G401 (cell line): Measurements from ENCODE around the gene ULK1. TPM values are rescaled to one million over a fixed set of nuclear protein-coding genes. Genes with fewer than 3 reads are reported as not detected.
"Not testable (repeated sequence)": the region's sequence is repeated elsewhere in the genome, so short reads cannot be mapped to it uniquely, and the experiment has no call there.

Experiments
- DNase-seq: peaks from one replicate; pipeline ENCODE4 v3.0.0-alpha.2; 2015; ENCODE audit warnings: low spot score
- in situ Hi-C: cut with HindIII; loops from 2 replicates; pipeline ENCODE4 v1.10.0; 2016; ENCODE audit warnings: low sequenced_read_pairs, mixed read lengths
- total RNA-seq: library from RNA; depleted of rRNA; stranded (reverse); fragments of >200 nt; shearing (Covaris generic); gene quantifications from 2 replicates; pipeline ENCODE4 v1.2.3, GENCODE V29; 2014

Gene ULK1
- total RNA-seq, 1 experiment from 2014 or later: 11.1 TPM

DNA sequence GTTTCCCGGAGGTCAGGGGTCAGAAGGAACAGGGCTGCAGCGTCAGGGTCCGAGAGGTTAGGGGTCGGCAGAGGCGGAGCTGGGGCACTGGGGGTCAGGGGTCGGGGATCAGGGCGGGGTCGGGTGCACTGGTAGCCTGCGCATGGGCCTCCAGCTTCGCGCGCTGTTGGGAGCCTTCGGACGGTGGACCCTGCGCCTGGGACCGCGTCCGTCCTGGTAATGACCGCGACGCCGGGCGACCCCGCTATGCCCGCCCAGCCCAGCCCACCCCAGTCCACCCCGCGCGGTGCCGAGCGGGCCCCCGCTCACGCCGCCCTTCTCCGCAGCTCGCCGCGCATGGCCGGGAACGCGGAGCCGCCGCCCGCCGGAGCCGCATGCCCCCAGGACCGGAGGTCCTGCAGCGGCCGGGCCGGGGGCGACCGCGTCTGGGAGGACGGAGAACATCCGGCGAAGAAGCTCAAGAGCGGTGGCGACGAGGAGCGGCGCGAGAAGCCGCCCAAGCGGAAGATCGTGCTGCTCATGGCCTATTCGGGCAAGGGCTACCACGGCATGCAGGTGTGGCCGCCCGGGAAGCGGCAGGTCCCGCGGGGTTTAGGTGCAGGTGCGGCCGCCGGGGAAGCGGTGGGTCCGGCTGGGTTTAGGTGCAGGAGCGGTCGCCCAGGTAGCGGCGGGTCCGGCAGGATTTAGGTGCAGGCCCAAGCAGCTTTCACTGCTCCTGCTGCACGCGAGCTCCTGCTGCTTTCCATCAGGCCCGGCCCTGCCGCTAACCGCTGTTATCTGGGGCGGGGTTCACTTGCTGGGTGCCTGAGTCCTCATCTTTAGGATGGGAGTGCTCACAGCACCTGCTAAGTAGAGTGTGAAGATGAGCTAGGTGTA lies 35.4 kb downstream of the ULK1 start:
- in situ Hi-C loops: no loop called here
- DNase-seq: no peak

DNA sequence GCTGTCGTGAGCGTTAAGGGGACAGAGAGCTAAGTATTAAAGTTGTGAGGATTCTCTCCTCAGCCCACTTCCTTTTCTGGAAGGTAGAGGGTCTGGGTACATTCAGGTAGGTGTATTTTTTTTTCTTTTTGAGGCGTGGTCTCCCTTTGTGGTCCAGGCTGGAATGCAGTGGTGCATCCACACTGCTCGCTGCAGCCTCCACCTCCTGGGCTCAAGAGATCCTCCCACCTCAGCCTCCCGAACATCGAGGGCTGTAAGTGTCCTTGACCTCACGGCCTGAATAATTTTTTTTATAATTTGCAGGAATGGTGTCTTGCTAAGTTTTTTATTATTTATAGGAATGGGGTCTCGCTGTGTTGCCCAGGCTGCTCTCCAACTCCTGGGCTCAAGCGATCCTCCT lies 36.1 kb downstream of the ULK1 start:
- in situ Hi-C loops: no loop called here
- no peak for DNase-seq

- in situ Hi-C loops: no loop called here
- no peak for DNase-seq
Observed at GRCh38 chr12:131933387-131933786, 39.0 kb downstream of the ULK1 start.

DNA sequence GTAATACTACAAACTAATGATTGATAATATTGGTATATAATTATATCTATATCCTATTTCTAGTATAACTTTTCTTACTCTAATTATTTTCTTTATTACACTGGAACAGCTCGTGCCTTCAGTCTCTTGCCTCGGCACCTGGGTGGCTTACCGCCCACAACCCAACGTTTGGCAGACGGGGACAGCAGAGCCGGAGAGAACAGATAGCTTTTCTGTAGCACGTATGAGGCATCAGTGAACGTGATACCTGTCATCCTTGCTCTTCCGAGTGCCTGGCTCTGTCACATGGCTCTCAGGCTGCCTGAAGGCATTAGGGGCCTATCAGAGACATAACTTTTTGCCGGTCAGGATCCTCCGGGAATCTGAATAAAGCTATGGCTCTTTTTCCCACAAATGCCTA lies 40.1 kb downstream of the ULK1 start:
- in situ Hi-C loops: no loop called here
- no peak for DNase-seq

DNA sequence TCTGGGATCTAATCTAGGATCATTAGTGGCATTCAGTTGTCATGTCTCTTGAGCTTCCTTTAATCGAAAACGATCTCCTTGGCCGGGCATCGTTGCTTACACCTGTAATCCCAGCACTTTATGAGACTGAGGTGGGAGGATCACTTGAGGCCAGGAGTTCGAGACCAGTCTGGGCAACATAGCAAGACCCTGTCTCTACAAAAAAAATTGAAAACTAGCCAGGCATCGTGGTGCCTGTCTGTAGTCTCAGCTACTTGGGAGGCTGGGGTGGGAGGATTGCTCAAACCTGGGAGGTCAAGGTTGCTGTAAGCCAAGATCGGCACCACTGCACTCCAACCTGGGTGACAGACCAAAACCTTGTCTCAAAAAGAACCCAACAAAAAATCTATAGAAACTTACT lies 43.7 kb downstream of the ULK1 start:
- in situ Hi-C loops: no loop called here
- no peak for DNase-seq

DNA sequence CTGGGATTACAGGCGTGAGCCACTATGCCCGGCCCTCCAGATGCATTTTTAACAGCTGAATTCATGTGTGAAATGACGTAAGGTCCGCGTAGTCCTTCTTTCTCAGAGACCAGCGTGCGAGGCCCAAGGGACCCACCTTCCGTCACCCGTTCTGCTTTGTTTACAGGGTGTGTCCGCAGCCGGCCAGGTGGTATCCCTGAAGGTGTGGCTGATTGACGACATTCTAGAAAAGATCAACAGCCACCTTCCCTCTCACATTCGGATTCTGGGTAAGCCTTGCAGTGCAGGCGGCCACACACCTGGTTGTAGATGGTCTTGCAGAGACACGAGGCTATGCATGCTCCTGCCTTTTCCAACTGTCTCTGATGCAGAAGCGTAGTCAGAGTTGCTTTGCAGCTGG lies 44.6 kb downstream of the ULK1 start:
- DNase-seq: no peak
- in situ Hi-C loops: no loop called here

GRCh38 chr12:131940141-131940547 lies 45.7 kb downstream of the ULK1 start:
- no peak for DNase-seq
- in situ Hi-C loops: no loop called here

DNA sequence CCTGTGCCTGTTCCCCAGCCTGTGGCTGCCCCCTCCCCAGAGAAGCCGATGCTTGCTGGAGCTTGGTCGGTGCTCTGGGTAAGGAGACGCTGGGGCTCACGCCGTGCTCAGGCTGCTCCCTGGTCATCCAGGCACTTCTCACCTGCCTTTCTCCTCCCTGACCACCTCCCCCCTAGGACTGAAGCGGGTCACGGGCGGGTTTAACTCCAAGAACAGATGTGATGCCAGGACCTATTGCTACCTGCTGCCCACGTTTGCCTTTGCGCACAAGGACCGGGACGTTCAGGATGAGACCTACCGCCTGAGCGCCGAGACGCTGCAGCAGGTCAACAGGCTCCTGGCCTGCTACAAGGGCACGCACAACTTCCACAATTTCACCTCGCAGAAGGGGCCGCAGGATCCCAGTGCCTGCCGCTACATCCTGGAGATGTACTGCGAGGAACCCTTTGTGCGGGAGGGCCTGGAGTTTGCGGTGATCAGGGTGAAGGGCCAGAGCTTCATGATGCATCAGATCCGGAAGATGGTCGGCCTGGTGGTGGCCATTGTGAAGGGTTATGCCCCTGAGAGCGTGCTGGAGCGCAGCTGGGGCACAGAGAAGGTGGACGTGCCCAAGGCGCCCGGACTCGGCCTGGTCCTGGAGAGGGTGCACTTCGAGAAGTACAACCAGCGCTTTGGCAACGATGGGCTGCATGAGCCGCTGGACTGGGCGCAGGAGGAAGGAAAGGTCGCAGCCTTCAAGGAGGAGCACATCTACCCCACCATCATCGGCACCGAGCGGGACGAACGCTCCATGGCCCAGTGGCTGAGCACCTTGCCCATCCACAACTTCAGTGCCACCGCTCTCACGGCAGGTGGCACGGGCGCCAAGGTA lies 46.9 kb downstream of the ULK1 start:
- no peak for DNase-seq
- in situ Hi-C loops: no loop called here

GRCh38 chr12:131941987-131942341 lies 47.5 kb downstream of the ULK1 start:
- in situ Hi-C loops: no loop called here
- no peak for DNase-seq

DNA sequence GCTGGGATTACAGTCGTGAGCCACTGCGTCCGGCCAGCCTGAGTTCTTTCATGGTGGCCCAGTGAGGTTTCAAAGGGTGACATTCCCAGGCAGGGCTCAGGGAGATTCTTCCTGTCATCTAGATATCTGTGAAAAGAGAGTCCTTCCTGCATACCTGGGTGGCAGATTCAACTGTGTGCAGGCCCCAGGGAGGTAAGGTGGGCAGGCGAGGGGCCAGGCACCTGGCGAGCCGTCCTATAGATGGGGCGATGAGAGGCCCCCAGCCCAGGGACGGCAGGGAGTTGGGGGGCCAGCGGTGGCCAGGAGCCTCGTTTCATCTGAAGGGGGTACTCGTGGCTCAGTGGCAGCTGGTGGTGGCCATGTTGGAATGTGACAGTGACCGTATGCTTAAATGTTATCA lies 48.2 kb downstream of the ULK1 start:
- DNase-seq: no peak
- in situ Hi-C loops: no loop called here

GRCh38 chr12:131943389-131943788 lies 49.0 kb downstream of the ULK1 start:
- in situ Hi-C loops: no loop called here
- no peak for DNase-seq

DNA sequence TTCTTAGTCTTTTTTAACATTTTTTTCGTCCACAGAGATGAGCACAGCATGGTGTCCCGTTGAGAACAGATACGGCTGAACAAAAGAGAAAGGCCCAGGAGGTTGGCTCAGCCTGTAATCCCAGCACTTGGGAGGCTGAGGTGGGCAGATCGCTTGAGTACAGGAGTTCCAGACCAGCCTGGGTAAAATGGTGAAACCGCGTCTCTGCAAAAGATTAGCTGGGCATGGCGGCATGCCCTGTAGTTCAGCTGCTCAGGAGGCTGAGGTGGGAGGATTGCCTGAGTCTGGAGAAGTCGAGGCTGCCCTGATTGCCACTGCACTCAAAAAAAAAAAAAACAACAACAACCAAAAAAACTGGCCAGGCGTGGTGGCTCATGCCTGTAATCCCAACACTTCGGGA lies 49.5 kb downstream of the ULK1 start:
- DNase-seq: no peak
- in situ Hi-C loops: no loop called here

DNA sequence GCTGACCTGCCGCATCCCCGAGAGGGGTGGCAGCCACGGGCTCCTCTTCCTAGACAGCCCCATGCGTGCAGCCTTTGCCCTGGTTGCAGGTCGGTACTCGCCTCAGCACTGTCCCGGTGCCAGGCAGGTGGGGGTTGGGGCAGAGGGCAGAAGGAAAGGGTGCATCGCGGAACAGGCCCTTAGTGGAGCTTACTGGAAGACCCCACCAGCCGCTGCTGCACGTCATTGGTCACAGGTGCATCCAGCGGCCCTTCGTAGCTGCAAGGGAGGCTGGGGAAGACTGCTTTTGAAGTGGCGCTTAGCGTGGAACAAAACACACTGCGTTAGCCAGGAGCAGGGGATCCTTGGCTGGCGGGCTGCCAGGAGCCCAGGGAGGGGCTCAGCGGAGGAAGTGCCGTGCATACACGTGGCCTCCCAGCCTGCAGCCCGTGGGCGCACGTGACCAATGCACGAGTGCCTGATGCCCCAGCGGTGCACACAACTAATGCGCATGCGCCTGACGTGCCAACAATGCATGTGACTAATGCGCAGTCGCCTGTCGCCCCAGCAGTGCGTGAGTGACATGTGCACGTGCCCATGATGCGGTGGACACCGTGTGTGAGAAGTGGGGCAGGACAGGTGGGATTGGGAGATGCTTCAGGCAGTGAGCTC lies 50.3 kb downstream of the ULK1 start:
- DNase-seq: no peak
- in situ Hi-C loops: no loop called here

DNA sequence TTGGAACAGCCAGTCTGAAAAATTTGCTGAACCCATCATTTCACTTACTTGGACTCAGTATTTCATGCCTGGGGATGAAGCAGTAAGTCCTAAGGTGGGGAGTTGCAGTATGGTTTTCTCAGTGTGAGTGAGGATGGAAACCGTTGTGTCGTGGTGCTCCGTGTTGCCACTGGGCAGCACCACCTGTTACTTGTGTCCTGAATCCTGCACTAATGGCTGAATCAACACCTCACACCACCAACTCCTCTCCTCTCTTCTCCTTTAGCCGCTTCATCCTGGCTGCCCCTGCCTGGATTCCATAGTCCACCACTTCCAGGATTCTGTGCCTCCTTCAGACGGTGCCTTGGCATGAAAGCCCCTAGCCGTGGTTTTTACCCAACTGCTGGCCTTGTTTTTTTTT lies 52.3 kb downstream of the ULK1 start:
- no peak for DNase-seq
- in situ Hi-C loops: no loop called here

DNA sequence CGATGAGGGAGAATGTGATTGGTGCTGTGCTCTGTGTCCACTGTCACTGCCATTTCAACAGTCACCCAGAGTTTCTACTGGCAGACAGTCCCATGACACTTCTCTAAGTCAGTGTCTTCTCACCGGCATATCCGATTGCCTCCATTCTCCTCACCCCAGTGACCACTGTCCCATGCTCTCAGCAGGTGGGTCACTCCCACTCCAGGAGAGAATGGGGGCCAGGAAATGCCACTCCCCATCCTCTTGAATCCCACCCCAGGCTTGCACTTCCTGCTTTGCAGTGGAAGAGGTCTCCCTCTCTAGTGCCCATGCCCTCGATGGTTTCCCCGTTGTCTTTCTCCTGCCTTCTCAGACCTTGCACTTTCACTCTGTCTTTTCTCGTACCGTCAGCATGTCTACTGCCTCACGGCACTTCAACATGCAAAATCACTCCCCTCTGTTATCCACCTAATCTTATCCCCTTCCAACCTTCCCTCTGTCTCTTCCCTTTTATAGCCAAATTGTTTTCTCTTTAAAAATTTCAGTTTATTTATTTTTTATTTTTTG lies 53.1 kb downstream of the ULK1 start:
- DNase-seq: no peak
- in situ Hi-C loops: no loop called here

- no peak for DNase-seq
- in situ Hi-C loops: no loop called here
Observed at GRCh38 chr12:131948166-131948712, 53.8 kb downstream of the ULK1 start.

- in situ Hi-C loops, DNase-seq: not testable (repeated sequence)
Observed at GRCh38 chr12:131948713-131949430, 54.5 kb downstream of the ULK1 start.

- in situ Hi-C loops: no loop called here
- peak; percentile 85 for DNase-seq
Observed at GRCh38 chr12:131949431-131950181, 55.2 kb downstream of the ULK1 start, which contains the start of gene EP400. Gene EP400, plus strand, starts transcription at chr12:131949942. Its CDS starts 10,678 bp downstream, at chr12:131960620.
